Measurements from ENCODE around the gene SCMH1. TPM values are rescaled to one million over a fixed set of nuclear protein-coding genes. Genes with fewer than 3 reads are reported as not detected.

Gene SCMH1
- total RNA-seq, 1 experiment from 2014 or later = 19.4 TPM

GRCh38 chr1:41003640-41004220 is 238.4 kb downstream of the SCMH1 start (continued):
- TF ChIP-seq IRF1 (CRISPR knock-in tag; IDR thresholded peaks at IDR 0.05) (no peak), ATF3 (CRISPR knock-in tag; conservative IDR thresholded peaks at IDR 0.05) (no peak), GABPB1 (CRISPR knock-in tag; IDR thresholded peaks at IDR 0.05) (no peak)

- TF ChIP-seq HMGXB4 (CRISPR knock-in tag; IDR thresholded peaks at IDR 0.05) (no peak), E2F1 (CRISPR knock-in tag; IDR thresholded peaks at IDR 0.05) (no peak), ATF3 (CRISPR knock-in tag; conservative IDR thresholded peaks at IDR 0.05) (no peak), OVOL2 (CRISPR knock-in tag; IDR thresholded peaks at IDR 0.05; ENCODE audit: borderline replicate concordance) (no peak), AR (CRISPR knock-in tag; IDR thresholded peaks at IDR 0.05) (no peak), ZNF121 (CRISPR knock-in tag; IDR thresholded peaks at IDR 0.05) (no peak), E2F5 (CRISPR knock-in tag; IDR thresholded peaks at IDR 0.05) (no peak), CREB1 (CRISPR knock-in tag; IDR thresholded peaks at IDR 0.05) (no peak), ETV6 (CRISPR knock-in tag; IDR thresholded peaks at IDR 0.05) (no peak), ZMAT4 (CRISPR knock-in tag; IDR thresholded peaks at IDR 0.05) (no peak), PRDM15 (CRISPR knock-in tag; IDR thresholded peaks at IDR 0.05) (no peak), ZBTB43 (CRISPR knock-in tag; IDR thresholded peaks at IDR 0.05) (no peak), ATF1 (CRISPR knock-in tag; IDR thresholded peaks at IDR 0.05) (no peak), NR3C1 (CRISPR knock-in tag; conservative IDR thresholded peaks at IDR 0.05; ENCODE audit: low read depth) (no peak)
- Mint-ChIP-seq H3K9me3 (no peaks in the 10 kb centered on the region), H3K4me1 (no peaks in the 10 kb centered on the region), H3K27me3 (ENCODE audit: low read depth) (no peaks in the 10 kb centered on the region), H3K36me3 (peaks cover 86% of the 10 kb centered on the region), H3K27ac (no peak overlapping the region), H3K4me3 (no peak overlapping the region)
- DNase-seq (ENCODE audit: low spot score) (no peak), ATAC-seq (no peak)
- POLR2A ChIA-PET = no interaction called here
- CTCF ChIA-PET = interaction anchor here (0.8 to 1.9 kb wide), 4 partner anchors 16 to 51 kb away, joined by 3 to 8 read pairs (median 4); partner anchors contain the start of gene SLFNL1
Measured at GRCh38 chr1:41003127-41003639, 238.9 kb downstream of the SCMH1 start.
